GM19238 (cell line): ENCODE results near the gene LRP4.
"Not testable (repeated sequence)": the region's sequence is repeated elsewhere in the genome, so short reads cannot be mapped to it uniquely, and the experiment has no call there.

Experiments
- DNase-seq: peaks from one replicate; pipeline ENCODE4 v3.0.0; 2011; ENCODE audit warnings: low spot score; ENCODE audit not compliant: insufficient read length

LRP4 gene

DNA sequence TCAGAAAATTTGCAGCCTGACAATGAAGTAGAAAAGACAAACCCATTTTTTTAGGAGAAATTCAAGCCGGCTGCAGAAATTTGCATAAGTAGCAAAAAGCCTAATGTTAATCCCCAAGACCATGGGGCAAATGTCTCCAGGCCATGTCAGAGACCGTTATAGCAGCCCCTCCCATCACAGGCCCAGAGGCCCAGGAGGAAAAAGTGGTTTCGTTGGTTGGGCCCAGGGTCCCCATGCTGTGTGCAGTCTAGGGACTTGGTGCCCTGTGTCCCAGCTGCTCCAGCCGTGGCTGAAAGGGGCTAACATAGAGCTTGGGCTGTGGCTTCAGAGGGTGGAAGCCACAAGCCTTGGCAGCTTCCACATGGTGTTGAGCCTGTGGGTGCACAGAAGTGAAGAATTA lies 9.6 kb upstream of the LRP4 start:
- not testable (repeated sequence) for DNase-seq

DNA sequence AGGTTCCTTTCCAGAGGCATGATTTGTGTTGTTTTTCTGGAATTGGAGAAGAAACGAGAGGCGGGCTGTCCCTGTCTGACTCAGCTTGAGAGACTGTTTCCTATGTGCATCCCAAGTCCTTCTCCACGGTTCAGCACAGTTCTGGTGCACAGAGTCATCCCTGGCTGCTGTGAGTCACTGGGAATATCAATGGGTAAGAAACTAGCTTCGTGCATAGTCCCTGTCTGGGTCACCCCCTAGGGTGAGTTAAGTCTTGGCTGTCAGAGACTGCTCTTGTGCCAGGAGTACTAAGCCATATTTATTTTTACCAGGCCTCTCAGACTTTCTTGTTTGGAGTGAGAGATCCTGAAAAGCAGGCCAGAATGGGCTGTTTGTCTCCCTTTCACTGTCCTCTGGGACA lies 2.4 kb upstream of the LRP4 start:
- no peak for DNase-seq

DNA sequence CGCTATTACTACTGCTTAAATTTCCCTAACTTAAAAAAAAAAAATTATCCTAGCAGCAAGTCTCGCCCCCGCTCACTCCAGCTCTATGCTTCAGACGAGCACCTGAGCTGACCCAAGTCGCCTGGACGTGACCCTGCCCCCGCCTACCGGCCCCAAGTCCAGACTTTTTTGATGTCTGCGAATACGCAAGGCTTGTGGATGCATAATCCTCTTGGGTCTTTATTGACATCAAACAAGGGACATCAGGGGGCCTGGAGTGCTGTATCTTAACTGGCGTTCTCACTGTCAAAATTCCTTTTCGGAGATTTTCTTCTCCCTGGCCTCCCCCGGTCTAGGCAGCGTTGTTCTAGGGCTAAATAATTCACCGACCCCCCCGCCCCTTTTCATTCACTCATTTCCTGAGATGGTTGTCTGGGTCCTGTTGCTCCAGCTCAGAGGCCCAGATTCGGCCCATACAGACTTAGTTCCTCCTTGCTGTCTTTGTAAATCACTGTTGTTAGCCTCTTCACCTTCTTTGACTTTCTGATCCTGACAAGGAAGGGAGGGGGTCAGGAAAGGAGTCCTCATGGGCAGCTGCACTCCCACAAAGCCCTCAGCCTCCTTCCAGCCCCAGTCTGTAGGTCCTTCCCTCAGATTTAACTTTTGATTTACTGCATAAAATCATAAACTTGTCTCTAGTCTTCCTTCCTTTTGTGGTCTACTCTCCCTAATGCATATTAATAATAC lies 601 bp upstream of the LRP4 start:
- DNase-seq: no peak

GRCh38 chr11:46917762-46918082 lies 628 bp downstream of the LRP4 start:
- no peak for DNase-seq

DNA sequence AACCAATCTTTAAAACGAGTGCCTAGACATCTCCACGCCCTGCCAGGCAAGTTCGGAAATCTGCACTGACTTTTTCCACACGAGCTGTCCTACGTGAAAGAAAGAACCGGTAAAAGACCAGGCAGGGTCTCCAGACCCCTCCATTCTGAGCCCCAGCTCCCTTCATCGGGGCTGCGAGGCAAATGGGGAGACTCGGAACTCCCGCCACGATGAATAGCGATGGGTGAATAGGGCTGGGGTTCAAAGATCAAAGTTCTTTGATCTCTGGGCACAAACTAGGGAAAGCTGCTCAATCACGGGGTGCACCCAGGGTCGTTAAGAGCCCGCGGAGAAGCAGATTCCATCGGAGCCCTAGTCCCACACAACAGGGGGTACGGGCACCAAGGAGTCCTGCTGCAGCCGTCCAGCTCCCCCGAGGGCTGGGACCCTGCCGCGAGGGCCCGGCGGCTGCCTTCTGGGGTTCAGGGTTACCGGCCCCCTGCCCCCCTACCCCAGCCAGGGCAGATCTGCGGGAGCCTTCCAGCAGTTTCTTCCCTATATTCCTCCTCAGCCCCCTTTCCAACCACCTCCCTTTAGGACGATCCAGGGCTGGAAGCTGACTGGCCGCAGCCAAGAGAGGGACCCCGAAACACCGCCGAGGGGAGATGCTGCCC lies 1.1 kb downstream of the LRP4 start:
- no peak for DNase-seq

GRCh38 chr11:46916286-46917108 lies 1.9 kb downstream of the LRP4 start:
- DNase-seq: peak; percentile 32

GRCh38 chr11:46914910-46915309 lies 3.4 kb downstream of the LRP4 start:
- DNase-seq: no peak

- DNase-seq: no peak
These were observed 4.0 kb downstream of the LRP4 start for GRCh38 chr11:46914363-46914762.

- DNase-seq: no peak
These were observed 4.9 kb downstream of the LRP4 start for GRCh38 chr11:46913484-46913883.

DNA sequence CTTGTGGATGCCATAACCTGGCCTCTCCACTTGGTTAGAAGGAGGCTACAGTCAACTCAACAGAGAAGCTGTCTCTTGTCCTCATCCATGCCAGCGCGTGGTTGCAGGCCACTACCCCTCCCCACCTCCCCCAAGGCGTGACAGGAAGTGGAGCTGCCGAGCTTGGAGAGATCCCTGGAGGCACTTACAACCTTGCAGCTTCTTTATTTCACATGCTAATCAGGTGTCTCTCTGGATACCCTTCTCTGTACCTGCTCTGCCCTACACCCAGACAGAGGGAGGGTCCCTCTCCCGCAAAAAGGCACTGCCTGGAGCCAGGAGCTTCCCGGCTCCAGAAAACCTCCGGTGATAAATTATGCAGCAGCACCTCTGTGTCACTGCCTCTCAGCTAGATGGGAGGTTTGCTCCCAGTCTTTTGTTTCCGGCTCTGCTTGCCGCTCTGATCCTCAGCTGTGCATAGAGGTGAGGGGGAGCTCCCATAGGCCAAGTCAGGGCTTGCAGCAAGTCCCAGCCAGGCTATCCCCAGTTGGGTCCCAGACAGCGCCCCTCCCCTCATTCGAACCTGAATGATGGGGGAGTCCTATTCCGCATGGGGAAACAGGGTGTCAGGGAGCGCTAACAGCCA lies 5.7 kb downstream of the LRP4 start:
- DNase-seq: no peak

GRCh38 chr11:46907606-46908005 lies 10.7 kb downstream of the LRP4 start:
- no peak for DNase-seq

GRCh38 chr11:46906609-46907041 lies 11.7 kb downstream of the LRP4 start:
- DNase-seq: no peak

GRCh38 chr11:46905806-46906205 lies 12.5 kb downstream of the LRP4 start:
- no peak for DNase-seq

GRCh38 chr11:46903846-46904245 lies 14.5 kb downstream of the LRP4 start:
- no peak for DNase-seq

GRCh38 chr11:46902694-46903093 lies 15.7 kb downstream of the LRP4 start:
- DNase-seq: no peak

- DNase-seq: no peak
These were observed 17.2 kb downstream of the LRP4 start for GRCh38 chr11:46901156-46901555.

GRCh38 chr11:46900091-46900746 lies 18.1 kb downstream of the LRP4 start:
- no peak for DNase-seq

DNA sequence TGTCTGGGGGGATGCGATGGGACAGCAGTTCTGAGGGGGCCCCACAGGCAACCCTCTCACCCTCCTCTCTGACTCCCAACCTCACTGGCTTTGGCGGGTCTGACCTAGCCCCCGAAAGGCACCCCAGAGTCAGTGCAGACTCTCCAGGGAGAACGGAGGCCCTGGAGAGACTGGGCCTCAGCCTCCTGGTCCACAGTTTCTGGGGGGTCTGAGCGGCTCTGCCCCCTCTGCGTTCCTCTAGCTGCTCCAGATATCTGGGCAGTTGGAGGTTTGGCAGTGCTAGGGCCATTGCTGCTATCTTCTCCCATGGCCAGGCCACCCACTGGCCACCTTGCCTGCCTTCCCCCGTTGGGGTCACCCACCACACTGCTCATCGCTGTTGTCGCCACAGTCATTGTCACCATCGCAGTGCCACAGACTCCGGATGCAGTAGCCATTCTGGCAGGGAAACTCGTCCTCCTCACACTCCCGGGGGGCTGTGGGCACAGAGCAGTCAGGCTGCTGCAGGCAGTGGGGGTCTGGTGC lies 18.8 kb downstream of the LRP4 start:
- no peak for DNase-seq

GRCh38 chr11:46898396-46899095 lies 19.8 kb downstream of the LRP4 start:
- DNase-seq: no peak

DNA sequence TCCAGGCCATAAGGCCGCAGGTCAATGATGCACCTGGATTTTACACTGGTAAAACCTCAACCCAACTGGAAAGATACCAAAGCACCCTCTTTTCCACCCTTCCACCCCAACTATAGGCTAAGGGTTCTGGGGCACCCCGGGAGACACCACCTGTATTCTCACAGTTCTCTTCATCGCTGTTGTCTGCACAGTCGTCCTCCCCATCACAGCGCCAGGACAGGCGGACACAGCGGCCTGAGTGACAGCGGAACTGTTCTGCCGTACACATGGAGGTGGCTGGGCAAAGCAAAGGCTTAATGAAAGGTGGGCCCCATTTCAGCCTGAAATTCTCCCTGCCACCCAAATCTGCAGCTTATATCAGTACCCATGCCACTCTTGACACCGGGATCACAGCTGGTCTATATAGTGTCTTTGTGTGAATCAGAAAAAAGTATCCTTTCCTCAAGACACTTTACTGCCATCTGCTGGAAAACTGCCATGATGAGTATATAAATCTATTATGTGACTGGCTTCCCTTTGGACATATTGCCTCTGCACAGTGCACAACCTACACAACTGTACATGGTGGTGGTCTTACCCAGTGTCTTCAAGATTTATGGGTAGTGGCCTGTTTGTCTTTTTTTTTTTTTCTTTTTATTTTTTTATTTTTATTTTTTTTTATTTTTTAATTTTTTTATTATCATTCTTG lies 21.5 kb downstream of the LRP4 start:
- no peak for DNase-seq
